Nephron progenitor cell (in vitro differentiated cells): ENCODE data around the gene SCGB1D2.

Experiments used
- DNase-seq: peaks from one replicate; pipeline ENCODE4 v3.0.0; 2021
- H3K27ac Mint-ChIP-seq: 2 replicates; pipeline ENCODE4 v1.8.0; 2021; ENCODE audit warnings: mild to moderate bottlenecking, moderate library complexity, mixed read lengths
- H3K27me3 Mint-ChIP-seq: 2 replicates; pipeline ENCODE4 v1.8.0; 2021; ENCODE audit warnings: mild to moderate bottlenecking, low read depth, mixed read lengths; ENCODE audit not compliant: poor library complexity
- H3K36me3 Mint-ChIP-seq: 2 replicates; pipeline ENCODE4 v1.8.0; 2021; ENCODE audit warnings: low read depth, mixed read lengths
- H3K4me1 Mint-ChIP-seq: 2 replicates; pipeline ENCODE4 v1.8.0; 2021; ENCODE audit warnings: mixed read lengths
- H3K4me3 Mint-ChIP-seq: 2 replicates; pipeline ENCODE4 v1.8.0; 2021; ENCODE audit warnings: mild to moderate bottlenecking, moderate library complexity, mixed read lengths
- H3K9me3 Mint-ChIP-seq: 2 replicates; pipeline ENCODE4 v1.8.0; 2021; ENCODE audit warnings: mild to moderate bottlenecking, moderate library complexity, mixed read lengths
- TF ChIP-seq, protein P1 (sequence below): fragments of 200-600 bp; sonication (generic); IDR thresholded peaks from 2 replicates; pipeline ENCODE4 v1.5.0; 2021; ENCODE audit warnings: antibody characterized with exemption

SCGB1D2 gene

DNA sequence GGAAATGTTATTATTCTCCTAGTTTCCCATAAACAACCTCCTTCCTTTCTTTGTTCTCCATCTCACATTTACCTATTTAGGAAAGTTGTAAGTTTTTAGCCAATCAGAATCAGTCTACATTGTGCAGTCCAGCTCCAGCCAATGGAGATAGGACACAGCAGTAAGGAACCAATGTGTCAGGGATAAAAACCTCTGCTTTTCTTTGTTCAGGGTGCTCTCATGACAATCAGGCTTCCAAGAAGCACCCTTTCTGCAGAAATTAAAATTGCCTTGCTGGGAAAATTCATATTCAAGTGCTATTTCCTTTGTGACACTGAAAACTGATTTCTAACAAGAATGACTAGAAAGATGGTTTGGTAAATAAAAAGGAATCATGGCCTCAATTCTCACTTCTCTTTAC, 18.9 kb upstream of the SCGB1D2 start:
- Mint-ChIP-seq H3K4me3 (no peak overlapping the region), H3K36me3 (no peaks in the 10 kb centered on the region), H3K27me3 (peaks cover 6% of the 10 kb centered on the region), H3K9me3 (peaks cover 30% of the 10 kb centered on the region), H3K4me1 (peaks cover 6% of the 10 kb centered on the region), H3K27ac (no peak overlapping the region)
- TF ChIP-seq, protein P1, sequence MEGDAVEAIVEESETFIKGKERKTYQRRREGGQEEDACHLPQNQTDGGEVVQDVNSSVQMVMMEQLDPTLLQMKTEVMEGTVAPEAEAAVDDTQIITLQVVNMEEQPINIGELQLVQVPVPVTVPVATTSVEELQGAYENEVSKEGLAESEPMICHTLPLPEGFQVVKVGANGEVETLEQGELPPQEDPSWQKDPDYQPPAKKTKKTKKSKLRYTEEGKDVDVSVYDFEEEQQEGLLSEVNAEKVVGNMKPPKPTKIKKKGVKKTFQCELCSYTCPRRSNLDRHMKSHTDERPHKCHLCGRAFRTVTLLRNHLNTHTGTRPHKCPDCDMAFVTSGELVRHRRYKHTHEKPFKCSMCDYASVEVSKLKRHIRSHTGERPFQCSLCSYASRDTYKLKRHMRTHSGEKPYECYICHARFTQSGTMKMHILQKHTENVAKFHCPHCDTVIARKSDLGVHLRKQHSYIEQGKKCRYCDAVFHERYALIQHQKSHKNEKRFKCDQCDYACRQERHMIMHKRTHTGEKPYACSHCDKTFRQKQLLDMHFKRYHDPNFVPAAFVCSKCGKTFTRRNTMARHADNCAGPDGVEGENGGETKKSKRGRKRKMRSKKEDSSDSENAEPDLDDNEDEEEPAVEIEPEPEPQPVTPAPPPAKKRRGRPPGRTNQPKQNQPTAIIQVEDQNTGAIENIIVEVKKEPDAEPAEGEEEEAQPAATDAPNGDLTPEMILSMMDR, result no peak
- no peak for DNase-seq

GRCh38 chr11:62233730-62234129, 8.3 kb upstream of the SCGB1D2 start:
- H3K27me3 Mint-ChIP-seq, result peaks cover 45% of the 10 kb centered on the region
- no peak overlapping the region for H3K27ac Mint-ChIP-seq
- H3K36me3 Mint-ChIP-seq, result no peaks in the 10 kb centered on the region
- H3K9me3 Mint-ChIP-seq, result no peaks in the 10 kb centered on the region
- no peak overlapping the region for H3K4me3 Mint-ChIP-seq
- no peaks in the 10 kb centered on the region for H3K4me1 Mint-ChIP-seq
- TF ChIP-seq, protein P1, result no peak
- DNase-seq, result no peak

GRCh38 chr11:62236187-62236586, 5.9 kb upstream of the SCGB1D2 start:
- H3K4me3 Mint-ChIP-seq, result no peak overlapping the region
- no peaks in the 10 kb centered on the region for H3K9me3 Mint-ChIP-seq
- peaks cover 41% of the 10 kb centered on the region for H3K27me3 Mint-ChIP-seq
- no peak for DNase-seq
- TF ChIP-seq, protein P1, result no peak
- H3K36me3 Mint-ChIP-seq, result no peaks in the 10 kb centered on the region
- H3K27ac Mint-ChIP-seq, result no peak overlapping the region
- H3K4me1 Mint-ChIP-seq, result no peaks in the 10 kb centered on the region

- Mint-ChIP-seq H3K4me1 (peaks cover 6% of the 10 kb centered on the region), H3K9me3 (no peaks in the 10 kb centered on the region), H3K36me3 (no peaks in the 10 kb centered on the region), H3K27ac (no peak overlapping the region), H3K27me3 (peaks cover 39% of the 10 kb centered on the region), H3K4me3 (no peak overlapping the region)
- DNase-seq, result no peak
- TF ChIP-seq, protein P1, result no peak
These were observed 4.5 kb upstream of the SCGB1D2 start for GRCh38 chr11:62237499-62237898.

DNA sequence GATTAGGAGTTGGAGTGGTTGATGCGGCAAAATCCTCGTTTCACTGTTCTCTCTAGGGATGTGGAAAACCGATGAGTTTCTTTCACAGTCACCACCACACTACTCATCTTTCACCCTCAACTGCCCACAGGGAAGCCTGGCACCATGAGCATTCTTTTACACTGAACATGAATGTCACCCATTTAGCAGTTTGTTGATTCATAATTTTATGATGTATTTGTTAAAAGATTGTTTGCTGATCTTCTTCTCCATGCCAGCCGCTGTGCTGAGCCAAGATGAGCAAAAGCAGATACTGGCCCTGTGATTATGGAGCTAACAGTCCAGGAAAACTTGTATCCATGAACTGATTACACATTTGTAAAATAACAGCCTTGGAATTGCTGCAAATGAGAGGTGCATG, 3.9 kb upstream of the SCGB1D2 start:
- H3K4me3 Mint-ChIP-seq, result no peak overlapping the region
- TF ChIP-seq, protein P1, result no peak
- H3K36me3 Mint-ChIP-seq, result no peaks in the 10 kb centered on the region
- H3K27me3 Mint-ChIP-seq, result peaks cover 32% of the 10 kb centered on the region
- H3K4me1 Mint-ChIP-seq, result peaks cover 6% of the 10 kb centered on the region
- DNase-seq, result no peak
- no peak overlapping the region for H3K27ac Mint-ChIP-seq
- H3K9me3 Mint-ChIP-seq, result no peaks in the 10 kb centered on the region

DNA sequence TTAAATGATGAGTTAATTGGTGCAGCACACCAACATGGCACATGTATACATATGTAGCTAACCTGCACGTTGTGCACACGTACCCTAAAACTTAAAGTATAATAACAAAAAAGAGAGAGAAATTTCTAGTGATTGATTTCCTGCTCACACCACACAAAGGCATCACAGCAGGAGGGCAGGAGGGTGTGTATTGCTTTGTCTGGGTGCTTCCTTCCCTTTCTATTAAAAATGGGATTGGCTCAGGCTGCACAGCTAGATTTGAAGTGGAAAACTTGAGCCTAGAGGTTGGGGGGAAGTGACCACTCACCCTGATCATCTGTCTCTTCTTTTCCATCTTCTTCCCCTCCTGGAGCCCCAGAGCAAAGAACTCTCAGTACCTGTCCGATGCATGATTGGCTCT, 944 bp upstream of the SCGB1D2 start:
- DNase-seq, result no peak
- TF ChIP-seq, protein P1, result no peak
- no peaks in the 10 kb centered on the region for H3K9me3 Mint-ChIP-seq

More for the DNA sequence above, 944 bp upstream of the SCGB1D2 start:
- Mint-ChIP-seq H3K4me1 (peaks cover 6% of the 10 kb centered on the region), H3K27ac (no peak overlapping the region), H3K27me3 (peaks cover 11% of the 10 kb centered on the region), H3K36me3 (no peaks in the 10 kb centered on the region), H3K4me3 (no peak overlapping the region)
